GM15510 (cell line): ENCODE measurements around the gene CDCA5.

ENCODE experiments used
- POLR2A ChIP-seq: IDR thresholded peaks from 3 replicates; pipeline ENCODE4 v1.6.1; 2011; ENCODE audit warnings: borderline replicate concordance; ENCODE audit not compliant: insufficient read length; ENCODE audit errors: extremely low read depth

CDCA5 gene

DNA sequence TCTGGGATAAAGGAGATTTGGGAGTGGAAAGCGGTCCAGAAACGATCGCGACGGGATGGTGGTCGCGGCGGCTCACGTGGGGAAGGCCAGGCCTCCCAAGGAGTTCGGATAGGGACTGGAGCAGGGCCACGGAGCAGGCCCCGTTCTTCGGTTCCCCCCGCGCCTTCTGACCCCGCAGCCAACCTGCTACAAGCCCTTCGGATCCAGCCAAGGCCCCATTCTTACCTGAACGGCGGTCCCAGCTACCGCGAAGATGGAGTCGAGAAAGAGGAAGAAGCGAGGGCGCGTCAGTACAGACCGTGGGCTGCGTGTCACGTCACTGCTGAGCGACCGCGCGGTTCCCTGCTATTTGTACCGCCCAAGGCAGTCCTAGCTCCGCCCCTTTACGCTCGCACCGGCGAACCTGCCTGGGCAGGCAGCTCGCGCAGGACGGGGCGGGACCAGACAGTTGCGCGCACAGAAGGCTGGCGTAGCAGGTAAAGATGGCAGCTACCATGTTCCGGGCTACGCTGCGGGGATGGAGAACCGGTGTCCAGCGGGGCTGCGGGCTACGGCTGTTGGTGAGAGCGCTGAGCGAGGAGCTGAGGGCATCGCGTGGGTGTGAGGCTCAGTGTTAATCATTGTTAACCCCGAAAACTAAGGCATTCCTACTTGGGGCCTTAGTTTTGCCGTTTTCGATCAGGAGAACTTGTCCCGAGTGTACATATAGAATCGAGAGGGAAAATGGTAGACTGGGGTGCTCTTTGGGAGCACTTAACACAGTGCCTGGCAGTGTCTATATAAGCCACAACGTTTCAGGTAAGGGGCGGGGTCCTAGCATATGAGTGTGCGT, 38.2 kb upstream of the CDCA5 start, which contains the start of the genes FAU and MRPL49:
FAU (minus strand) TSS at position 270 of the 832 bp plus-strand sequence. CDS start 321 bp downstream, outside the sequence.
MRPL49 (plus strand) TSS at position 457 of the 832 bp plus-strand sequence; CDS start at position 483, 26 bp downstream.
- TF ChIP-seq POLR2A = peak; percentile 94

- TF ChIP-seq POLR2A = no peak
These were observed 37.6 kb upstream of the CDCA5 start for GRCh38 chr11:65121447-65121864.

- no peak for TF ChIP-seq POLR2A
These were observed 37.0 kb upstream of the CDCA5 start for GRCh38 chr11:65120831-65121230.

GRCh38 chr11:65119670-65119995, 35.8 kb upstream of the CDCA5 start:
- TF ChIP-seq POLR2A = no peak

DNA sequence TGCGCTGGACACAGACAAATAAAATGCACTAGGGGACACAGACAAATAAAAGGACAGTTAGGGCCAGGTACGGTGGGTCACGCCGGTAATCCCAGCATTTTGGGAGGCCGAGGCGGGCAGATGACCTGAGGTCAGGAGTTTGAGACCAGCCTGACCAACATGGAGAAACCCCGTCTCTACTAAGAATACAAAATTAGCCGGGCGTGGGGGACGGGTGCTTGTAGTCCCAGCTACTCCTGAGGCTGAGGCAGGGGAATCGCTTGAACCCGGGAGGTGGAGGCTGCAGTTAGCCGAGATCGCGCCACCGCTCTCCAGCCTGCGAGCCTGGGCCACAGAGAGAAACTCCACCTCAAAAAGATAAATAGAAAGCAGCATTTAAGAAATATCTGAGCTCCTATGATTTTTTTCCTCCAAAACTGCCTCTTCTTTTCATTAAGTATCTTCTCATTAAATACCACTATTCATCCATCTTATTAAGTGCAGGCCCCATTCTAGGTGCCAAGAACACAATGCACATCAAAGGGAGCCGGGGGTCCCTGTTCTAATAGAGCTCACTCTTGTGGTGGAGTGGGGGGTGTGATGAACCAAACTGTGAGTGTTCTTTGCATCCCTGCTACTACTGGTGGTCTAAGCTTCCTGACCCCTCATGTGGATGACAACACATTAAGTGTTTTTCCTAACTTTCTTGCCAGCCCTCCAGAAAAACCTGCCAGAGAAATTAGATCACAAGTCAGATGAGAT, 34.4 kb upstream of the CDCA5 start:
- no peak for TF ChIP-seq POLR2A

GRCh38 chr11:65117206-65118096, 33.6 kb upstream of the CDCA5 start, which contains the start of gene ZNHIT2:
ZNHIT2 (minus strand) TSS chr11:65117701; CDS start chr11:65117653, 48 bp downstream.
- peak; percentile 77 for TF ChIP-seq POLR2A

DNA sequence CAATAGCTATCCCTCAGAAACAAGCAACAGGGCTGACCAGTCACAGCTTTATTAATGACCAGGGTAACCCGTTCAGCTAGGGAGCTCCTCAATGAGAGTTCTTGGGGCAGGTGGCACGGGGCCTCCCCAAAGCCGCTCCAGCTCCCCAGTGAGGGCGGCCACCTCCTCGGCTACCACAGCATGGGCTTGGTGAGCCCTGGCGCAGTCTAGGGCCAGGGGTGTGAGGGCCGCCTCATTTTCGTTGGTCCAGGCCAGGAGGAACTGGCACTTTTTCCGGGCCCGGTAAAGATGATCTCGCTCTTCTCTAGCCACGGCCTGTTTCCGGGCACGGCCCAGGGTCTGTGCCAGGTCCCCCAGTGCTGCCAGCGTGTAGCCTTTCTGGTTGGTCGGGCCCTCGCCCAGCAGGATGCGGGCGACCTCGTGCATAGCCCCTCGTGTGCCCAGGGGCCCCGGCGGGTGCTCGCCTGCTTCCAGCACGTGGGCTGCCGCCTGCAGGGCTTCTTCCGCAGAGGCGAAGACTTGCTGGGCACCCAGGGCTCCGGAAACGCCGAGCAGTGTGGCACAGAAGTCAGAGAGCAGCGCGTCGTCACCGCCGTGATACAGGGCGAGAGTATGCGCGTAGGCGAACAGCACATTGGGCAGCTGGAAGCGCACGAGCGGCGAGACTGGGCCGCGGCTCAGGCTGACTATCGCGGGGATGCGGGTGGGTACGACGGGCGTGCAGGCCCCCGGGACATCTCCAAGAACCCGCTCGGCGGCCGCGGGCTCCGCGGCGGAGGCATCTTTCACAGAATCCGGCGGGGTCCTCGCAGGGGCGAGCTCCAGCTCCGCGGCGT, 32.7 kb upstream of the CDCA5 start:
- peak; percentile 15 for TF ChIP-seq POLR2A

DNA sequence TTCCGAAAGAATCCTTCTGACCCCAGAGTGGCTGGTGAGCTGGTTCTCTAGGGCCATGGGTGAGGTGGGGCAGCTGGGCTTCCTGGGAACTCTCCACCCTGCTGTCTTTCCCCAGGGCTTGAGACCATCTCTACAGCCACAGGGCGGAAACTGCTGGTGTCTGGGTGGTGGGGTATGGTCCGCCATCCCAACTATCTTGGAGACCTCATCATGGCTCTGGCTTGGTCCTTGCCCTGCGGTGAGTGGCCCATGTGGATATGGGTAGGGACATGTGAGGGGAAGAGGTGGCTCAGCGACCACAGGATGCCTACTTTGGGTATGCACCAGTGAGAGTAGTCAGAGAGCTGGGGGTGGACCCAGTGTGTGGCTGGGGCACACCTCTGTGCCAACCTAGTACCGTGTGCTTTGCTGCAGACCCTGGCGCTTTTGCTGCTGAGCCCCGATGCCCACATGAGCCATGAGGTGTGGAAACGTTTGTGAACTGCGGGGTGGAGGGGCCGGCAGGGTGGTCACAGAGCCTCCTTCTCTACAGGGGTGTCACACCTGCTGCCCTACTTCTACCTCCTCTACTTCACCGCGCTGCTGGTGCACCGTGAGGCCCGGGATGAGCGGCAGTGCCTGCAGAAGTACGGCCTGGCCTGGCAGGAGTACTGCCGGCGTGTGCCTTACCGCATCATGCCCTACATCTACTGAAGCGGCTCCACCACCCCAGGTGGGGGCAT, 31.7 kb upstream of the CDCA5 start:
- TF ChIP-seq POLR2A = no peak

DNA sequence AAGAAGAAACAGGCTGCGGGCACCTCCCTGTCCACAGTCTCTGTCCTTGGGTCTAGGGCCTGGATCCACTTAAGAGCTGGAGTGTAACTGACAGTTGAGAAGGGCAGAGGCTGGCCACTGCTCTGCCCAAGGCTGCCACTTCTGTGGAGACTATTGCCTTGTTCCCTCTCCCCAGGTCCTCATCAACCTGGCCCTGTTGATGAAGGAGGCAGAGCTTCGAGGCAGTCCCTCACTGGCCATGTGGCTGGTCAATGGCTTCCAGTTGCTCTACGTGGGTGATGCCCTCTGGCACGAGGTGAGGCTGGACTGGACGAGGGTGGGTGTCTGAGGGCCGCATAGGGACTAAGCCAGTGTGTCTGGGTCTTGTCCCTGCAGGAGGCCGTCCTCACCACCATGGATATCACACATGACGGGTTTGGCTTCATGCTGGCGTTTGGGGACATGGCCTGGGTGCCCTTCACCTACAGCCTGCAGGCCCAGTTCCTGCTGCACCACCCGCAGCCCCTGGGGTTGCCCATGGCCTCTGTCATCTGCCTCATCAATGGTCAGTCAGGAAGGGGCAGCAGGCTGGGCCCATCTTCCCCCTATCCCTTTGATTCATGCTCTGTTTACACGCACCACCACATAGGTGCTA, 30.8 kb upstream of the CDCA5 start:
- TF ChIP-seq POLR2A = no peak

DNA sequence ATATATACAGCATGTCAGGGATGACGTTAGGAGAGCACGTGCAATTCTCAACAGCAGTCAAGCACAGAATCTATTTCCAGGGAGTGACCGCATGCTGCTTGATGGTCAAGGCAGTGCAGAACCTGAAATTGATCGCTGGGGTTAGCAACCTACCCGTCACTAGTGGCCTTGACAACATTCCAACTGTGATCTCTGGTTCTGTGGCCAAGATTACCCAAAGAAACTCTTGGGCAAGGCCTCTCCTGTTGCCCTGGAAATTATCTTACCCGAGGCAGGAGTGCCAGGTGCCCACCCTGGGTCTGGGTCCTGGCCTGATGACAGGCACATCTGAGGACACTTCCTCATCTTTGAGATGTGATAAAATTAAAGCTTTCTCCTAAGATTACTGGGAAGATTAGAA, 30.0 kb upstream of the CDCA5 start:
- TF ChIP-seq POLR2A = no peak

GRCh38 chr11:65113361-65113756, 29.5 kb upstream of the CDCA5 start:
- no peak for TF ChIP-seq POLR2A

DNA sequence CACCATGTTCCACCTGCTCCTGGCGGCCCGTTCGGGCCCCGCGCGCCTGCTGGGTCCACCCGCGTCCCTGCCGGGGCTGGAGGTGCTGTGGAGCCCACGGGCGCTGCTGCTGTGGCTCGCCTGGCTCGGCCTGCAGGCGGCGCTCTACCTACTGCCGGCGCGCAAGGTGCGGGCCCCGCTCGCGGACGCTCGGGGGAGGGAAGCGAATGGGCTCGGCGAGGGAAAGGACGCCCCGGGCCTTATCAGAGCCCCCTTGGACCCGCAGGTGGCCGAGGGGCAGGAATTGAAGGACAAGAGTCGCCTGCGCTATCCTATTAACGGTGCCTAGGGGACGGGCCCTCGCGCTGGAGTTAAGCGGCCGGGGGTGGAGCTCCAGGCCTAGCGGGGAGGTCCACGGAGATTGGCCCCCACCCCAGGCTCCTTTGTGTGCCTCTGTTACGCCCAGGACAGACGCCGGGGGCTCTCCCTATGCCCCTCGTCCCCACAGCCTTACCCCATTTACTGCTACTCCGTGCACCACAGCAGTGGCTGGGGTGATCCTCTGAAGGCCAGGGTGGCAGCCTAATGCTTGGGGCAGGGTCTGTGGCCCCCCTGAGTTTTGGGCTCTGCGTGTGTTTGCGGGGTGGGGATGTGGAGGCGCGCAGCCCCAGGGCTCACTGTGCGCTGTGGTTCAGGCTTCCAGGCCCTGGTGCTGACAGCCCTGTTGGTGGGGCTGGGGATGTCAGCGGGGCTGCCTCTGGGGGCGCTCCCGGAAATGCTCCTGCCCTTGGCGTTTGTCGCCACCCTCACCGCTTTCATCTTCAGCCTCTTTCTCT, 28.9 kb upstream of the CDCA5 start:
- TF ChIP-seq POLR2A = peak; percentile 37
